NCI-H2029 treated with DMSO at 0.1 percent for 48 hours (cell line): Measurements from ENCODE around the gene LZTFL1.

Source experiments
- DNase-seq: peaks from one replicate; lab custom pipeline; 2025; lab: John Stamatoyannopoulos, UW

The LZTFL1 gene

GRCh38 chr3:45785605-45786150, 56.2 kb downstream of the LZTFL1 start:
- no peak for DNase-seq

DNA sequence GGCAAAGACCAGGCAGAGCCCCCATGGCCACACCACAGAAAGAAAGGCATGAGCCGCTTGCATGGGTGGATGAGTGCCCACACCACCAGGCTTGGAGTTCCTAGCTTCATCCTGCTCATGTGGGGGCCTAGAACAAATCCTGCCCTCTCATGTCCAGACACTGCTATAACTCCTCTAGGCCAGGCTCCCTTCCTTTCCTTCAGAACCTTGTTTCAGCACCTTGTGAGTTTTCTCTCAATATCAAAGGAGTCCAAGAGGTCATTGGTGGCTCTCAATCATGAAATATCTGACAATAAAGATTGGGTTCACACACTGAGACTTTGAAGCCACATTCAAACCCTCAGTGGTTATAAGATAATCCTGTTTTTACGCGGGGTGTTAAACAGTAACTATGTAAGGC, 58.3 kb downstream of the LZTFL1 start:
- DNase-seq, result no peak

DNA sequence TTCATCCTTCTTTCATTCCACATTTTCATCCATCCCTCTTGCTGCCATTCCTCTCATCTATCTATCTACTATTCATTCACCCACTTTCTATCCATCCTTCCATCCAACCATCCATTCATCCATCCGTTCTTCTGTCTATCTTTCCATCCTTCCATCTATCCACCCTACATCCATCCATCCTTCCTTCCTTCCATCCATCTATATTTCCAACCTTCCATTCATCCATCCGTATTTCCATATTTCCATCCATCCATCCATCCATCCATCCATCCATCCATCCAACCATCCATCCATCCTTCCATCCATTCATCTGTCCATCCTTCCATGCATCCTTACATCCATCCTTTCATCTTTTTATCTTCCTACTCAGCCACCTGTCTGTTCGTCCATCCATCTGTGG, 59.5 kb downstream of the LZTFL1 start:
- no peak for DNase-seq

DNA sequence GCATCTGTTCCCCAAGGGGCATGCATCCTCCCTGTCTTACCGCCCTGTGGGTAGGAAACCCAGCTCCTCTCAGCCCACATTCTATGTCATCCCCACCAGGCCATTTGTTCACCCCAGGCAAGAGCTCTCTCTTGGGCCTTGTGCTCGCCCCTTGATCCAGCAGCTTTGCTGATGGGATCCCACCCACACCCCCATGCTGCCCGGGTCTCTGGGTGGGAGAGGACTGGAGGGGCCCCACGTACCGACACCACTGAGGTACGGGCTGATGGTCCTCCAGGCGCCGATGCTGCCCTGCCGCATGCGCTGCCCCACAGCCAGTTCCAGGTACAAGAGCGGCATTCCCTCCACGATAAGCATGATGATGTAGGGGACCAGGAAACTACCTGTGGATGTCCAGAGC, 60.1 kb downstream of the LZTFL1 start:
- no peak for DNase-seq

GRCh38 chr3:45781271-45781670, 60.6 kb downstream of the LZTFL1 start:
- no peak for DNase-seq

DNA sequence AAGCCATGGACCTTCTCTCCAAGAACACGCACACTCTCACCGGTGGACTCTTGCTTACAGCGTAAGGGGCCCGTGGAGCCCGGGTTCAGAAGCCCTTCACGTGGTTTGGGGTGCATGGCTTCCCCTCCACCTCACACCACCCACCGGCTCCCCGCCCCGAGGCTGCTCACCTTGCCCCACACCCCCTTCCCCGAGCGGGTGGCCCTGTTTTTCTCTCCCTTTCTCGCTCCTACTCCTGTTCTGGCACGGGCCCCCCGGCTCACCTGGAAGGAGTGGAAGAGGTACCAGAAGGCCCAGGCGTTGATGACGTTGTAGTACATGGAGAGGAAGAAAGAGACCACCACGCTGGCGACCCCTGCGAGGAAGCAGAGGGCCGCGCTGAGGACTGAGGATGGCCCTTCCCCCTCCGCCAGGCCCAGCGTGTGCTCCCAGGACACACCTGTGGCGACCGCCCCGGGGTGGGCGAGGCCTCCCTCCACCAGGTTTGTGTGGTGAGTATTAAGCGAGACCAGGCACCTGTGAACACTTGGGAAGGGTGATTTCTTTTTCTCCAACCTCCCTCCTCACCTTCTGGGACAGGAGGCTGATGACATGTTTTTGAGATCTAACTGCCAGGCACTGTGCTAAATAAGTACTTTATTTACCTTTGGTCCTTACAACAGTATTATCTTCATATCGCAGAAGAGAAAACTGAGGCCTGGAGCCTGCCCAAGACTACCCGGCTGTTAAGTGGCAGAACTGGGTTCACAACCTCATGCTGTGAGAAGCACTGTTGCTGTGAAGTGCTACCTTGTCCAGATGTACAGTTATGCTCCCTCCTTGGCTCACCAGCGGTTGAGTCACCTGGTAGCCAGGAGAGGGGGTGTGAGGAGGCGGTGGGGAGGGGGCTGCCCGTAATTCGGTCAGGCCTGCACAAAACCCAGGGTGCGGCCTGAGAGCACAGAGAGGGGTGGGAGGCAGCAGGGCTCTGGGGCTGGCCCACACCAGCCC, 61.9 kb downstream of the LZTFL1 start:
- DNase-seq, result peak; percentile 62

- DNase-seq, result peak; percentile 13
Measured at GRCh38 chr3:45778761-45779201, 63.1 kb downstream of the LZTFL1 start.

- no peak for DNase-seq
Measured at GRCh38 chr3:45777746-45778386, 64.1 kb downstream of the LZTFL1 start.

DNA sequence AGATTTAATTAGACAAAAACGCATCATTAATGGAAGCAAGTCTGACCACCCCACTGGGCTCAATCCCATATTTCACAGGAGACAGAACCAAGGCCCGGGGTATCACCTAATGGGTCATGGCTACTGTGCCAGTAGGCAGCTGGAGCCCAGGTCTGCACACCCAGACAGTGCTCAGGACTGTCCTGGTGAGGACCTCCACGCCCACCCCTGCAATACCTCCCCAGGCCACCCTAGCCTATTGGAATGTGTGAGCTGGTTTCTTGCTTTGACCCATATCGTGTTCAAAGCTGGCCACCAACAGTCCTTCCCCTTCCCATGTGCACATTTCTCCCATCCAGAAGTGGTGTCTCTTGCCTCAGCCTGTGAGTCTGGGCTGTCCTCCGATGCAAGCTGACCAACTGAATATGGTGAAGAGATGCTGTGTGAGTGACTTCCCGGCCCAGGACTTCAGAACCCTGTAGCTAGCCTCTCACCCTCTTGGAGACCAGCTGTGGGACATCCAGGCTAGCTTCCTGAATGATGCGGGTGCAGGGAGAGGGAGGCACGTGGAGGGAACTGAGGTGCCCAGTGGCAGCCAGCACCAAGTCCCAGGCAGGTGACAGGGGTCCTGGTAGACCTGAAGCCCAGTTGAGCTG, 64.7 kb downstream of the LZTFL1 start:
- DNase-seq, result no peak

- DNase-seq, result peak; percentile 29
Measured at GRCh38 chr3:45776611-45777010, 65.3 kb downstream of the LZTFL1 start.

DNA sequence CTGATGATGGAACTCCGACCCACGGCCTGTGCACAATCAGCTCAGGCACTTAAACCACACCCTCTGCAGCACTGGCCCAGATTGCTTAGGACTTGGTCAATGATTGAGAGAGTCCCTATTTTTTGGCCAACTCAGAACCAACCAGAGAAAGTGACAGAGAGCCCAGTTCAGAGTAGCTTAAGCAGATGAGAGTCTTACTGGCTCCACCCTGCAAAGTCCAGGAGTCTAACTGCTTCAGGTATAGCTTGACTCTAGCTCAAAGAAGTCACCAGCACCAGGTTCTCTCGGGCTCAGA, 65.7 kb downstream of the LZTFL1 start:
- no peak for DNase-seq

- DNase-seq, result no peak
Measured at GRCh38 chr3:45775571-45776300, 66.2 kb downstream of the LZTFL1 start.

DNA sequence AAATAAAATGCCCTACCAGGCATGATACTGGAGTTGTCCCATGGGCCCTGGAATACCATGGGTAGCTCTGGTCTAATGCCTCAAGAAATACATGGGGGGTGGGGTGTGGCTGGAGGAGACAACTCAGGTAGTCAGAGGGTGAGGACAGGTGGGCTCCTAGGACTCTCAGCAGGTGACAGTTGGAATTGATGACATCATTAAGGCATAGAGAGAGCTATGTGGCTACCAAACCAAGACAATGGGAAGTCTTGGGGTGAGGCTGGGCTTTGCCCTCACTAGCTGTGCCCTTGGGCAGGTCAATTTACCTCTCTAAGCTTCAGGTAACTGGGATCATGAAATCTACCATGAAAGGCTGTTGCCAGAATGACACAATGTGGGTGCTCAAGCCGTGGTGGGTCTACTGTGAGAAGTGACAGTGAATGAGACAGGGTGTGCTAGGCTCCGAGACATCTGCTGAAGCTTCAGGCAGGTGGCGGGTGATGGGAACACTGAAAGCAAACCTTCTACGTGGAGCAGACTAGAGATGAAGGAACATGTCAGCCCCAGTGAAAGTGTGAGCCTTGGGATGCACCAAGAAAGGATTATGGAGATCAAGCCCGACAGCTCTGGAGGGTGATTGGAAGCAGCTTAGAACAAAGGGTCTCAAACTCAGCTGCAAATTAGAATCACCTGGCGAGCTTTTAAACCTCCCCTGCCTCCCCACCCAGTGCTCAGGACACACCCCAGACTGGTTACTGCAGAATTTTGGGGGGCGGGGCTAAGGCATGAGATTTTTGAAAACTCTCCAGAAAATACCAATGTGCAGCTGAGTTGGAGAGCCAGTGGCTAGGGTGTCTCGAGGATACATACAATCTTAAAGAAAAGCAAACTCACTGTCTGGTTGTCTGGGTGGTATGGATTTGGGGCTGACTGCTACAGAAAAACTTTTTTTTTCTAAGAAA, 67.1 kb downstream of the LZTFL1 start:
- DNase-seq, result no peak

GRCh38 chr3:45773714-45774449, 68.0 kb downstream of the LZTFL1 start:
- DNase-seq, result no peak
